Measurements from ENCODE around the gene TAF15.
A peak's percentile ranks its signal among the peaks of the same experiment; 100 is the strongest.

TAF15 gene

DNA sequence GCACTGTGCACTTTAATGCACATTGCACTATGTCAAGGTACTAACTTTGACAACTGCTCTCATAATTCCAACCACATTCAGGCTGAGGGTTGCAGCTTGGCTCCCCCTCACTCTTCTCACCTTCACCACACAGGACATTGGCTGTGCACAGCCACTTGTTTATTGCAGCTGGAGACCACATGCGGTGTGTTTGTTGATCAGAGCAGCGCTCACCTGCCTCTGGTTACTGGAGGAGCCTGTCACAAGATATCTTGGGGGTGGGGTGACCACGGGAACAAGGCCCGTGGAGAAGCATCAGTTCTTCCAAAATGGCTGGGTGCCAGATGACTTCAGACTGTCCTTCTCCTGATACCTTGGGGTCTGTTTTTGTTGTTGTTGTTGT, 81.5 kb downstream of the TAF15 start:
- no peak overlapping the region for H3K4ac ChIP-seq (ENCODE audit: low read depth, low read length)
- WGBS (ENCODE audit: extremely low coverage, insufficient coverage, insufficient read length) = no CpG with 5 or more reads among the region's 4 CpGs
- H2AFZ ChIP-seq (ENCODE audit: insufficient read depth, low read length, poor library complexity) = no peak overlapping the region

DNA sequence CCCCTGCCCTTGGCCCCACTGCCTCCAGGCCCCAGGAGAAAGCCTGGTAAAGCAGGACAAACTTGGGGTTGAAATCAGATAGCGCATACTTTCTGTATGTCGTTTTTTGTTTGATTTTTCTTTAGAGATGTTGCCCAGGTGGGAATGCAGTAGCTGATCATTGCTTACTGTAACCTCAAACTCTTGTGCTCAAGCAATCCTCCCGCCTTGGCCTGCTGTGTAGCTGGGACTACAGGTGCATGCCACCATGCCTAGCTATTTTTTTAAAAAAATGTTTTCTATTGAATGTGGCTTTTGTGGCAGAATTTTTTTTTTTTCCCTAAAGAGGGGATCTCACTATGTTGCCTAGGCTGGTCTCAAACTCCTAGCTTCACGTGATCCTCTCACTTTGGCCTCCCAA, 82.0 kb downstream of the TAF15 start:
- Histone ChIP-seq H3K79me2 (ENCODE audit: control insufficient read depth, insufficient read depth, low read length, poor library complexity) (no peaks in the 10 kb centered on the region), H3K27me3 (ENCODE audit: insufficient read depth, low read length) (no peaks in the 10 kb centered on the region), H3K23ac (ENCODE audit: low read length) (no peak overlapping the region), H3K9ac (ENCODE audit: low read length) (no peak overlapping the region), H3K4me1 (ENCODE audit: control insufficient read depth in 1 of 2, insufficient read depth in 2 of 2, low read length in 2 of 2) (peaks cover 8 to 15% of the 10 kb centered on the region in 2 experiments), H4K8ac (ENCODE audit: low read depth, low read length) (no peak overlapping the region), H3K4me2 (ENCODE audit: low read length) (no peak overlapping the region), H3K4me3 (ENCODE audit: low read depth, low read length) (no peak overlapping the region), H3K27ac (ENCODE audit: low read depth, low read length) (no peak overlapping the region), H2AFZ (ENCODE audit: insufficient read depth, low read length, poor library complexity) (no peak overlapping the region), H3K79me1 (ENCODE audit: low read length) (peaks cover 12% of the 10 kb centered on the region), H4K12ac (ENCODE audit: low read depth, low read length) (no peak overlapping the region), H2BK120ac (ENCODE audit: insufficient read depth, low read length, poor library complexity) (no peak overlapping the region), H2AK5ac (ENCODE audit: low read length) (no peak overlapping the region), H3K14ac (ENCODE audit: low read length) (no peak overlapping the region), H3K18ac (ENCODE audit: low read length) (no peak overlapping the region), H2BK5ac (ENCODE audit: low read depth, low read length, poor library complexity) (no peak overlapping the region), H4K91ac (ENCODE audit: low read depth, low read length) (no peak overlapping the region), H3K9me3 (ENCODE audit: insufficient read depth, low read depth, low read length) (no peaks in the 10 kb centered on the region), H3K36me3 (ENCODE audit: control insufficient read depth in 1 of 2, insufficient read depth in 2 of 2, low read length in 2 of 2) (no peaks in the 10 kb centered on the region), H2BK12ac (ENCODE audit: low read length) (no peak overlapping the region), H3K4ac (ENCODE audit: low read depth, low read length) (no peak overlapping the region)
- no CpG with 5 or more reads among the region's 4 CpGs for WGBS (ENCODE audit: extremely low coverage, insufficient coverage, insufficient read length)
- no peak for DNase-seq

More for the DNA sequence above, 81.5 kb downstream of the TAF15 start:
- Histone ChIP-seq H3K27ac (ENCODE audit: low read depth, low read length) (no peak overlapping the region), H3K27me3 (ENCODE audit: insufficient read depth, low read length) (no peaks in the 10 kb centered on the region), H2BK5ac (ENCODE audit: low read depth, low read length, poor library complexity) (no peak overlapping the region), H3K36me3 (ENCODE audit: control insufficient read depth in 1 of 2, insufficient read depth in 2 of 2, low read length in 2 of 2) (no peaks in the 10 kb centered on the region), H2BK12ac (ENCODE audit: low read length) (no peak overlapping the region), H3K14ac (ENCODE audit: low read length) (no peak overlapping the region), H3K4me1 (ENCODE audit: control insufficient read depth in 1 of 2, insufficient read depth in 2 of 2, low read length in 2 of 2) (peaks cover 8 to 13% of the 10 kb centered on the region in 2 experiments), H3K23ac (ENCODE audit: low read length) (no peak overlapping the region), H4K8ac (ENCODE audit: low read depth, low read length) (no peak overlapping the region), H2BK120ac (ENCODE audit: insufficient read depth, low read length, poor library complexity) (no peak overlapping the region), H3K9ac (ENCODE audit: low read length) (no peak overlapping the region), H3K9me3 (ENCODE audit: insufficient read depth, low read depth, low read length) (no peaks in the 10 kb centered on the region), H2AK5ac (ENCODE audit: low read length) (no peak overlapping the region), H3K4me2 (ENCODE audit: low read length) (no peak overlapping the region), H3K4me3 (ENCODE audit: low read depth, low read length) (no peak overlapping the region), H4K12ac (ENCODE audit: low read depth, low read length) (no peak overlapping the region), H3K79me1 (ENCODE audit: low read length) (peaks cover 10% of the 10 kb centered on the region), H3K79me2 (ENCODE audit: control insufficient read depth, insufficient read depth, low read length, poor library complexity) (no peaks in the 10 kb centered on the region), H3K18ac (ENCODE audit: low read length) (no peak overlapping the region), H4K91ac (ENCODE audit: low read depth, low read length) (no peak overlapping the region)
- no peak for DNase-seq

DNA sequence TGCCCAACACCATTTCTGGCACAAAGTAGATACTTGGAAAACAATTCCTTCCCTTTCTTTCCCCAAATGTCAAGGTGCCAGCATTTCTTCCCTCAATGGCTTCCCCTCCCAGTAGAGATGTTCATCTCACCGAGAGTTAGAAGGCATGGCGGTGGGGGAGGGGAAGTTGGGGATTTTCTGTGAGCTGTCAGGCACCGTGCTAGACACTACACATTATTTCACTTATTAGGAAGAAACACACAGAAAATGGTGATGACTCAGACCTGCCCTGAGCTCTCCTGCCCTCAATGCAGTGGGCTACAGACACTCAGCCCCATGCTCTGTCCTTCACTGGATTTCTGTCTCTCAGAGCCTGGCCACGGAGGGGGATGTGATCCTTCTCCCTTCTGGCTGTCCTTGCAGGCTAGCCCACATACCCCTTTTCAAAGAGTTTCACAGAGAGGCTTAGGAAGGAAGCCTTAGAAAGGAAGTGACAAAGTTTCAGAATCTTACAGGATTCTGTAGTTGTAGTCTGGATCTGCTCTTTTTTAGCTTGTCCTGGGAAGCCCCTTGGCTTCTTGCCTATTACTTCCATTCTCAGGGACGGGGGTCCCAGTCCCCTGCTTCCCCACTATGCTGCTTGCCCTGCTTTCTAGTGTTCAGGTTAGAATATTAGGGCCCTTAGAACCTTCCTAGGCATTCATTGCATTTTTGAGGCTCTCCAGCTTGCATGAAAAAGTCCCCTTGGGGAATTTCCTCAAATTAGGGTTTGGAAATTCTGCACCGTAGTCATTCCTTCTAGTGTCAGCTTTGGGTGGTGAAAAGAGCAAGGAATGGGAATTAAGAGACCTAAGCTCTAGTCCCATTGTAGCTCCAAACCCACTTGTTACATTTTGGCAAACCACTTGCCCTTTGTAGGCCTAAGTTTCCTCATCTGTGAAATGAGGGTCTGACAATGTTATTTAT, 83.1 kb downstream of the TAF15 start:
- H3K4me3 ChIP-seq (ENCODE audit: low read depth, low read length) = no peak overlapping the region
- H2AFZ ChIP-seq (ENCODE audit: insufficient read depth, low read length, poor library complexity) = no peak overlapping the region
- H4K12ac ChIP-seq (ENCODE audit: low read depth, low read length) = no peak overlapping the region
- DNase-seq = peak; percentile 62 to 68
- no CpG with 5 or more reads among the region's 6 CpGs for WGBS (ENCODE audit: extremely low coverage, insufficient coverage, insufficient read length)
- no peak overlapping the region for H4K91ac ChIP-seq (ENCODE audit: low read depth, low read length)
- no peak overlapping the region for H3K4ac ChIP-seq (ENCODE audit: low read depth, low read length)
- no peak overlapping the region for H3K9ac ChIP-seq (ENCODE audit: low read length)
- no peaks in the 10 kb centered on the region for H3K36me3 ChIP-seq (ENCODE audit: control insufficient read depth in 1 of 2, insufficient read depth in 2 of 2, low read length in 2 of 2)
- no peak overlapping the region for H2BK5ac ChIP-seq (ENCODE audit: low read depth, low read length, poor library complexity)
- H2BK12ac ChIP-seq (ENCODE audit: low read length) = no peak overlapping the region
- H3K18ac ChIP-seq (ENCODE audit: low read length) = no peak overlapping the region
- H3K79me2 ChIP-seq (ENCODE audit: control insufficient read depth, insufficient read depth, low read length, poor library complexity) = no peaks in the 10 kb centered on the region
- H2AK5ac ChIP-seq (ENCODE audit: low read length) = no peak overlapping the region
- H2BK120ac ChIP-seq (ENCODE audit: insufficient read depth, low read length, poor library complexity) = peak overlapping the region; percentile 75
- H3K4me2 ChIP-seq (ENCODE audit: low read length) = peak overlapping the region; percentile 43
- peak overlapping the region; percentile 54 for H3K14ac ChIP-seq (ENCODE audit: low read length)
- peaks cover 14% of the 10 kb centered on the region for H3K79me1 ChIP-seq (ENCODE audit: low read length)
- peaks cover 2% of the 10 kb centered on the region for H3K9me3 ChIP-seq (ENCODE audit: insufficient read depth, low read depth, low read length)
- H4K8ac ChIP-seq (ENCODE audit: low read depth, low read length) = peak overlapping the region; percentile 17
- H3K27me3 ChIP-seq (ENCODE audit: insufficient read depth, low read length) = no peaks in the 10 kb centered on the region
- H3K4me1 ChIP-seq (ENCODE audit: control insufficient read depth in 1 of 2, insufficient read depth in 2 of 2, low read length in 2 of 2) = peaks cover 8 to 17% of the 10 kb centered on the region in 2 experiments
- H3K23ac ChIP-seq (ENCODE audit: low read length) = no peak overlapping the region
- H3K27ac ChIP-seq (ENCODE audit: low read depth, low read length) = peak overlapping the region; percentile 56

DNA sequence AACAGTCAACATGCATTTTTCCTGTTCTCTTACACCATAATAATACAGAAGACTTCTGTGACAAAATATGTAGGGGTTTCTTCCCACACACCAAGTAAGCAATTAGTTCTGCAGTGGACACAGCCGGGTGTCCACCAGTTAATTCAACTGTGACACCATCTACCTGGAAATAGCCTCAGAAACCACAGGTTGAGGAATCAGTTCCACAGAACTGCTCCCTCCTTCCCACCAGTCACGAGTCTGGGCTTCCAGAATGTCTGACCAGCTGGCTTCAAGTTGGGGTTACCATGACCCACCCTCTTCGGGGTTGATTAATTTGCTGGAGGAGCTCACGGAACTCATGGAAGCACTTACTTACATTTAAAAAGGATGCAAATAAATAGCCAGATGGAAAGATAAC, 84.5 kb downstream of the TAF15 start:
- H4K12ac ChIP-seq (ENCODE audit: low read depth, low read length) = no peak overlapping the region
- no peaks in the 10 kb centered on the region for H3K27me3 ChIP-seq (ENCODE audit: insufficient read depth, low read length)
- WGBS (ENCODE audit: extremely low coverage, insufficient coverage, insufficient read length) = no CpG with 5 or more reads among the region's 4 CpGs

More for the DNA sequence above, 84.5 kb downstream of the TAF15 start:
- H3K79me1 ChIP-seq (ENCODE audit: low read length) = peaks cover 14% of the 10 kb centered on the region
- no peak overlapping the region for H2AK5ac ChIP-seq (ENCODE audit: low read length)
- no peak overlapping the region for H3K4me3 ChIP-seq (ENCODE audit: low read depth, low read length)
- no peak overlapping the region for H2BK5ac ChIP-seq (ENCODE audit: low read depth, low read length, poor library complexity)
- no peak overlapping the region for H3K27ac ChIP-seq (ENCODE audit: low read depth, low read length)
- no peak overlapping the region for H3K18ac ChIP-seq (ENCODE audit: low read length)
- H3K23ac ChIP-seq (ENCODE audit: low read length) = no peak overlapping the region
- H3K4me1 ChIP-seq (ENCODE audit: control insufficient read depth in 1 of 2, insufficient read depth in 2 of 2, low read length in 2 of 2) = peaks cover 8 to 18% of the 10 kb centered on the region in 2 experiments
- peaks cover 2% of the 10 kb centered on the region for H3K9me3 ChIP-seq (ENCODE audit: insufficient read depth, low read depth, low read length)
- no peak overlapping the region for H2BK12ac ChIP-seq (ENCODE audit: low read length)
- H4K91ac ChIP-seq (ENCODE audit: low read depth, low read length) = peak overlapping the region; percentile 45
- H3K9ac ChIP-seq (ENCODE audit: low read length) = no peak overlapping the region
- H3K36me3 ChIP-seq (ENCODE audit: control insufficient read depth in 1 of 2, insufficient read depth in 2 of 2, low read length in 2 of 2) = no peaks in the 10 kb centered on the region
- H2AFZ ChIP-seq (ENCODE audit: insufficient read depth, low read length, poor library complexity) = no peak overlapping the region
- no peak overlapping the region for H2BK120ac ChIP-seq (ENCODE audit: insufficient read depth, low read length, poor library complexity)
- no peaks in the 10 kb centered on the region for H3K79me2 ChIP-seq (ENCODE audit: control insufficient read depth, insufficient read depth, low read length, poor library complexity)
- H3K4me2 ChIP-seq (ENCODE audit: low read length) = no peak overlapping the region
- peak overlapping the region; percentile 7 for H4K8ac ChIP-seq (ENCODE audit: low read depth, low read length)
- H3K14ac ChIP-seq (ENCODE audit: low read length) = no peak overlapping the region
- no peak for DNase-seq
- H3K4ac ChIP-seq (ENCODE audit: low read depth, low read length) = peak overlapping the region; percentile 25

Data from trophoblast cell (in vitro differentiated cells and primary cell).